AG04449 (cell line): ENCODE measurements around the gene AURKB.
A peak's percentile ranks its signal among the peaks of the same experiment; 100 is the strongest.

Source experiments
- CTCF ChIA-PET: fragments of 350-600 bp; formaldehyde crosslinking; extraction: SDS; loops from one replicate; lab custom pipeline; 2021; ENCODE audit warnings: antibody characterized with exemption; lab: Yijun Ruan, JAX
- POLR2A ChIA-PET: fragments of 400-600, 350-600 bp; formaldehyde crosslinking; extraction: SDS; loops from one replicate; lab custom pipeline; 2020; ENCODE audit warnings: antibody characterized with exemption, inconsistent platforms; lab: Yijun Ruan, JAX
- DNase-seq: peaks from one replicate; pipeline ENCODE4 v3.0.0-alpha.2; 2010; ENCODE audit warnings: low read depth, low spot score
- H3K4me3 ChIP-seq: 2 replicates; pipeline ENCODE4 v1.5.1; 2011; ENCODE audit warnings: low read depth, mild to moderate bottlenecking, control low read depth, low read length
- TF ChIP-seq, protein P1 (sequence below): IDR thresholded peaks from one replicate; pipeline ENCODE4 v1.5.1; 2011; ENCODE audit warnings: mild to moderate bottlenecking, moderate library complexity, low read length, control low read depth, inconsistent platforms; ENCODE audit not compliant: insufficient read depth; ENCODE audit errors: missing control alignments

Gene AURKB

GRCh38 chr17:8190506-8190905 lies 19.9 kb downstream of the AURKB start:
- peak overlapping the region; percentile 31 for H3K4me3 ChIP-seq
- POLR2A ChIA-PET, result interaction anchor here (0.7 to 1.3 kb wide), 6 partner anchors 17 to 71 kb away, joined by 3 to 8 read pairs (median 6); partner anchors contain the start of genes AURKB and PFAS
- CTCF ChIA-PET, result interaction anchor here (1.2 to 3.0 kb wide), 4 partner anchors 11 to 109 kb away, joined by 4 to 16 read pairs (median 10); partner anchors contain the start of gene ALOXE3
- DNase-seq, result no peak
- TF ChIP-seq, protein P1, sequence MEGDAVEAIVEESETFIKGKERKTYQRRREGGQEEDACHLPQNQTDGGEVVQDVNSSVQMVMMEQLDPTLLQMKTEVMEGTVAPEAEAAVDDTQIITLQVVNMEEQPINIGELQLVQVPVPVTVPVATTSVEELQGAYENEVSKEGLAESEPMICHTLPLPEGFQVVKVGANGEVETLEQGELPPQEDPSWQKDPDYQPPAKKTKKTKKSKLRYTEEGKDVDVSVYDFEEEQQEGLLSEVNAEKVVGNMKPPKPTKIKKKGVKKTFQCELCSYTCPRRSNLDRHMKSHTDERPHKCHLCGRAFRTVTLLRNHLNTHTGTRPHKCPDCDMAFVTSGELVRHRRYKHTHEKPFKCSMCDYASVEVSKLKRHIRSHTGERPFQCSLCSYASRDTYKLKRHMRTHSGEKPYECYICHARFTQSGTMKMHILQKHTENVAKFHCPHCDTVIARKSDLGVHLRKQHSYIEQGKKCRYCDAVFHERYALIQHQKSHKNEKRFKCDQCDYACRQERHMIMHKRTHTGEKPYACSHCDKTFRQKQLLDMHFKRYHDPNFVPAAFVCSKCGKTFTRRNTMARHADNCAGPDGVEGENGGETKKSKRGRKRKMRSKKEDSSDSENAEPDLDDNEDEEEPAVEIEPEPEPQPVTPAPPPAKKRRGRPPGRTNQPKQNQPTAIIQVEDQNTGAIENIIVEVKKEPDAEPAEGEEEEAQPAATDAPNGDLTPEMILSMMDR, result no peak

DNA sequence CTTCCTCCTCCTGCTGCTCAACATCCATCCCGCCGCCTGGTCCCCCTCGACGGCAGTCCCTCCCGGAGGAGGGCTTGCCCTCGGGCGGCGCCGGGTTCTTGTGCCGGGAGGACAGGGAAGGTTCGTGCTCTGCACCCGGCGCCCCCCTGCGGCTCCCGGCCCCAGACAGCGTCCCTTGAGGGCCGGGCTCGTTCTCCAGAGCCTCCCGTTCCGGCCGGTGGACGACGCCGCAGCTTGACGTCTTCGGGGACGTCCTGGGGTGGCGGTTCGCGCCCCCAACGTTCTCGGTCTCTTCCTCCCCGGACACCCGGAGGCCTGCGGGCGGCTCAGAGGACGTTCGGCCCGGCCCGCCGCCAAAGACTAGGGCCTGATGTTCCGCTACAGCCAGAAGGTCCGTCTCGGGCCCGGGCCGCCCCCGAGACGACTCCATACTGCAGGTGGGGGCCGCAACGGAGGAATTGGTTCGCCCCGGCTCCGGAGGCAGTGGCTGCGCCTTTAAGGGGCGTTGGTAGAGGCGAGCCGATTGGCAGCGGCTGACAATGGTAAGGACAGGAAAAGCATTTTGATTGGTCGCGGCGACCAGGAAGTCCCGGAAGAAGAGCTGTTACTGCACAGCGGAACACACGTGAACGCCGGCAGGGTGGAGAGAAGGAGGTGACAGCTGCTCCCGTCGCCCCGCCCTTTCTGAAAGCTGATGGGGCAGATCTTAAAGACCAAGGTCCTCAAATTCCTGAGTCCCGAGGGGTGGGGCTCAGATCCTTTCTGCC lies 20.5 kb downstream of the AURKB start, which contains the start of gene BORCS6:
Gene BORCS6, minus strand, starts transcription at position 470 of the 767 bp plus-strand sequence. Its CDS starts 40 bp downstream, at position 430.
- CTCF ChIA-PET, result interaction anchor here (1.2 to 3.0 kb wide), 5 partner anchors 10 to 110 kb away, joined by 4 to 16 read pairs (median 6); partner anchors contain the start of gene ALOXE3

DNA sequence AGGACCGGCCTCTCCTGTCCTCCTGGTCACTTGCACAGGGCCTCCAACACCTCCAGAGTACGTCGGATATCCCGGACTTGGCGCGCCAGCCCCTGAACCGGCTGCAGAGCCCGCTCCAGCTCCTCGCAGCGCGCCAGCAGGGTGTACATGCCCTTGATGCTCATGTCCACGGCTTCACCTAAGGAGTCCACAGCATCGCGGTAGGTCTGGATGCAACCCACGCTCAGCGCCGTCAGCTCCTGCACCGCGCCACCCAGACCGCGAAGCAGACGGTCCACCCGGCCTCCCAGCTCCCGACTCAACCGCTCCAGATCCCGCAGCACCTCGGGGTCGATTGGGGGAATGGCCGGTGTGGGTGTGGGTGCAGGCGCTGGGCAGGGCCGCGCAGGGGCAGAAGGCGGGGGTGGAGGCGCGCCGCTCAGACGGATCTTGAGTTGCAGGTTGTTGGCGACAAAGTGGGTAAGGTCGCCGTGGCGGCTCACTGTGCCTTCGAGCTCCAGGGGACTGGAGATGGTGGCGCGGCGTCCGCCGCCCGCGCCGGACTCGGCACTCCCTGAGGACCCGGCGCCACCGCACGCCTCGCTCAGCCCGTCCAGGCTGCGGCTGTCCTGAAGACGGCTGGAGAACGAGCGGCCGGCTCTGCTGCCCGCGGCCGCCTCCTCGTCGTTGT lies 21.2 kb downstream of the AURKB start:
- no peak for DNase-seq
- peak overlapping the region; percentile 79 for H3K4me3 ChIP-seq
- TF ChIP-seq, protein P1, result no peak
- CTCF ChIA-PET, result interaction anchor here (0.9 to 3.0 kb wide), 8 partner anchors 11 to 111 kb away, joined by 4 to 16 read pairs (median 5); no protein-coding TSS in a partner anchor
- POLR2A ChIA-PET, result interaction anchor here (0.6 to 3.7 kb wide), 5 partner anchors 16 to 617 kb away, joined by 3 to 29 read pairs (median 8); partner anchors contain the start of gene CTC1

More for the DNA sequence above, 20.5 kb downstream of the AURKB start, which contains the start of gene BORCS6:
- POLR2A ChIA-PET, result interaction anchor here (0.7 to 1.3 kb wide), 6 partner anchors 17 to 70 kb away, joined by 3 to 8 read pairs (median 6); partner anchors contain the start of genes AURKB and PFAS
- peak; percentile 93 for DNase-seq
- TF ChIP-seq, protein P1, result no peak
- peak within 1 kb of the TSS; percentile 79 for H3K4me3 ChIP-seq

GRCh38 chr17:8188263-8188839 lies 22.0 kb downstream of the AURKB start:
- DNase-seq, result no peak
- ChIA-PET CTCF (interaction anchor here (0.8 to 3.0 kb wide), 11 partner anchors 12 to 111 kb away, joined by 3 to 16 read pairs (median 5); no protein-coding TSS in a partner anchor), POLR2A (interaction anchor here (0.6 to 3.7 kb wide), 5 partner anchors 15 to 616 kb away, joined by 3 to 29 read pairs (median 6); partner anchors contain the start of gene CTC1)
- TF ChIP-seq, protein P1, result no peak
- H3K4me3 ChIP-seq, result peak overlapping the region; percentile 79

- TF ChIP-seq, protein P1, result no peak
- ChIA-PET CTCF (interaction anchor here (0.8 to 3.0 kb wide), 8 partner anchors 12 to 112 kb away, joined by 3 to 16 read pairs (median 6); partner anchors contain the start of gene ALOXE3), POLR2A (interaction anchor here (1.0 to 3.7 kb wide), 6 partner anchors 14 to 307 kb away, joined by 3 to 29 read pairs (median 6); partner anchors contain the start of gene CTC1)
- DNase-seq, result peak; percentile 99
- peak overlapping the region; percentile 85 for H3K4me3 ChIP-seq
These were observed 22.7 kb downstream of the AURKB start for GRCh38 chr17:8187517-8188262.
